GM12872 (cell line): Measurements from ENCODE around the gene NCKAP5.

ENCODE experiments used
- TF ChIP-seq, protein P1 (sequence below): IDR thresholded peaks from 3 replicates; pipeline ENCODE4 v1.5.1; 2011; ENCODE audit warnings: low read depth, mild to moderate bottlenecking, low read length, moderate library complexity; ENCODE audit not compliant: insufficient read depth

The NCKAP5 gene

DNA sequence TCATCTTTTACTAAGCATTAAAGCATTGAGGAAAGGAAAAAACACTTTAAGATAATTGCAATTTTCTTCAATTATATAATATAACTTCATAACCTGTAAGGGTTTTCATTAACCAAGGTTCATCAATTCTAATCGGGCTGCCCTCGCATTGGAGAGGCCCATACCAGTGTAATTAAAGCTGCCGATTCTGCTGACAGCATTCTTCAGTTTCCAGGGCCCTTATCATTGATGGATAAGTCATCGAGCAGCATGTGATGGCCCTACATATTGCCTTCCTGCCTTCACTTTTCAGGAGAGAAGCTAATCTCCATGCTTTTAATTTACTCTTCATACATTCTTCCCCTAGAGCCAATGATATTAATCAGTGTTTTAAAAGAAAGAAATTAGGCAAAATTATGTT lies 92.0 kb downstream of the NCKAP5 start:
- TF ChIP-seq, protein P1, sequence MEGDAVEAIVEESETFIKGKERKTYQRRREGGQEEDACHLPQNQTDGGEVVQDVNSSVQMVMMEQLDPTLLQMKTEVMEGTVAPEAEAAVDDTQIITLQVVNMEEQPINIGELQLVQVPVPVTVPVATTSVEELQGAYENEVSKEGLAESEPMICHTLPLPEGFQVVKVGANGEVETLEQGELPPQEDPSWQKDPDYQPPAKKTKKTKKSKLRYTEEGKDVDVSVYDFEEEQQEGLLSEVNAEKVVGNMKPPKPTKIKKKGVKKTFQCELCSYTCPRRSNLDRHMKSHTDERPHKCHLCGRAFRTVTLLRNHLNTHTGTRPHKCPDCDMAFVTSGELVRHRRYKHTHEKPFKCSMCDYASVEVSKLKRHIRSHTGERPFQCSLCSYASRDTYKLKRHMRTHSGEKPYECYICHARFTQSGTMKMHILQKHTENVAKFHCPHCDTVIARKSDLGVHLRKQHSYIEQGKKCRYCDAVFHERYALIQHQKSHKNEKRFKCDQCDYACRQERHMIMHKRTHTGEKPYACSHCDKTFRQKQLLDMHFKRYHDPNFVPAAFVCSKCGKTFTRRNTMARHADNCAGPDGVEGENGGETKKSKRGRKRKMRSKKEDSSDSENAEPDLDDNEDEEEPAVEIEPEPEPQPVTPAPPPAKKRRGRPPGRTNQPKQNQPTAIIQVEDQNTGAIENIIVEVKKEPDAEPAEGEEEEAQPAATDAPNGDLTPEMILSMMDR = no peak

DNA sequence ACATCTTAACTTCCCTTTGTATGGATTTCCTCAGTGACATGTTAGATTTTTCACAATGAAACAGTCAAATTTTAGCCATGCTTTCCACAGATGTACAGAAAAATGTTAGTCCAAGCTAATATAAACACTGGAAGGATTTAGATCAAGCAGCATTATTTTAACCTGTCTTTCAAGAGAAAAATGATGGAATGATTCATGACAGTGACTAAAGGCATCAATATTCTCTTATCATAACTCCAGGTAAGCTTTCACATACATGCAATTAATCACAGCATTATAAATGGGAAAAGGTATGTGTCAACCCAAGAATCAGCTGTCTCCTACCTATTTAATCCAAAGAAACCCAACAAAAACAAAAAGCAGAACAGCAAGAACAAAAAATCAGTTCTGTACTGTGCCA lies 92.7 kb downstream of the NCKAP5 start:
- TF ChIP-seq, protein P1 = no peak

DNA sequence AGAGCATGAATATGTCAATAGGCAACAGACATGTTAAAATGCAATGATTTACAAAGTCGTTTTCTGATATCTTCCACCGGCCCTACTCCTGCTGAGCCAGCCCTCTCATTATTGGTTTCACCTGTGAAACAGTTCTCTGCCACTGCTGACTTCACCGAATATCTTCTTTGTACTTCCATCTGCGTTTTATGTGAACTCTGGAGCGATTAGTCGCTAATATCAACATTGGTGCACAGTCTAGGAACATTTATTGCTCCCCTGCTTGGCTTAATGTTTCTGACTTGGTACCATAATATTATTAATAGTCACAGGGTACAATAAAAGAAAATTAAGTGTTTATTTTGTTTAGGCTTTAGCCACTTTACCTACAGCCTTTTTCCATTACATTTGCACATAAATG lies 105.5 kb downstream of the NCKAP5 start:
- TF ChIP-seq, protein P1 = no peak

DNA sequence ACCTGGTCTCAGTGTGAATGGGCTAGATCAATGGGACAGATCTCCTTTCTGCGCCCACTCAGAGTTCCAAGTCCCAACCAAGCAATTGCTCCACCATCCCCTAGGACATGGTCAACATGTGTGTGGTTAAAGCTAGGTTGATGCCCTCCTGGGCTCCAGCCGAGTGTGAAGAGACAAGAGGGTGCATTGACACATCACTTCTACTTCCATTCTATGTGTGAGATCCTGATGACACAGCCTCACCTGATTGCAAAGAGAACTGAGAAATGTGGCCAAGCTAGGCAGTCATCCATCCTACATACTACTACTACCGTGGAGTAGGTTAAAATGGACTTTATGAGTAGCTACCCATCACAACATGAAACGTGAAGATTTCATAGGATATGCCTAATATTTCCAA lies 106.8 kb downstream of the NCKAP5 start:
- TF ChIP-seq, protein P1 = no peak

DNA sequence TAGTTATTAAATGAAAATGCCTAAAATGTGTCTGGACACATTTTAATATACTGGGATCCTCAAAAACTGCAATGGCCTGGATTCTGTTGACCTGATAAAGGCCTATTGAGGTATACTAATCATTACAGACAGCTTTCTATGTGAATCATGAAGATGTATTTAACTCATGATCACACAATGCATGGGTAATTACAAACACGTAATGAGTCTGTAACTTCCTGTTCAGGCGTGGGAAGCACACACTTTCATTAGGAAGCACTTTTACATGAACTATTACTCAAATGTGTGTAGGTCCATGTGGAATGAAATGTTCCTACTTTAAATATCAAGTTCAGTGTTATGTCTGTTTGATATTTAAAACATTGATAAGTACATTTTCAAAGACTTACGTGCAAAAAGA lies 108.7 kb downstream of the NCKAP5 start:
- TF ChIP-seq, protein P1 = no peak

DNA sequence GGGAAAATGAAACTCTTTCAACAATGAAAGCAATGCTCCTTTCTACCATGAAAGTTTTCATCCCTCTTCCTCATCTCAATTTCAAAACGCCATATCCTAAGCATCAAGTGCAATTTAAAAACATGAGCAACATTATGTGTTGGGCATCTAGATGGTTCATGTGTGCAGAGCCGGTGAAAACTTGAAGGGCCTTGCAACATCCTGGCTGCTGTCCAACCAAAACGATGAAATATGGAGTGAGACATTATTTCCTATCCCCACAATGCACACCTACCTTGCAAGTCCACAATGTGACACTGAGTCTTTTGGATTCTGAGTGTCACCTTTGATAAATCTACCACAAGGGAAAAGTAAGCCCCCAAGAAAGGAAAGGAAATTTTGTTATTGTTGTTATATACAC lies 110.0 kb downstream of the NCKAP5 start:
- TF ChIP-seq, protein P1 = no peak

DNA sequence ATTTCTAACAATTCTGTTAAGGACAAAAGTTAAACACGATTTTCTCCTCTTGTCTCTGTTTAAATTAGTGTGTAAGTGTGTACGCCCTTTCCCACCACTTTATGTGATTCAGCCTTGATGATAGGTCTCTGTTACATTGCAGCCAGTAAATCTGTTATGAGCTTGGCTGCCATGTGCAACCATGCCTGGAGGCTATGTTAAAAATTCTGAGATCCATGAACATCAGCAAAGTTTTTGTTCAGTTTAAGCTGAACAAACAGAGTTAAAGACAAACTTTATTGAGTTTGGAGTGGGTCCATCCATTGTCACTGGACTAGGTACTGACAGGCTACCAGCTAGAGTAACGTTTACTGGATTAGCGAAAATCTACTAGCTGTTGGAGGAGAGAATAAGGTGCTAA lies 110.4 kb downstream of the NCKAP5 start:
- TF ChIP-seq, protein P1 = no peak

DNA sequence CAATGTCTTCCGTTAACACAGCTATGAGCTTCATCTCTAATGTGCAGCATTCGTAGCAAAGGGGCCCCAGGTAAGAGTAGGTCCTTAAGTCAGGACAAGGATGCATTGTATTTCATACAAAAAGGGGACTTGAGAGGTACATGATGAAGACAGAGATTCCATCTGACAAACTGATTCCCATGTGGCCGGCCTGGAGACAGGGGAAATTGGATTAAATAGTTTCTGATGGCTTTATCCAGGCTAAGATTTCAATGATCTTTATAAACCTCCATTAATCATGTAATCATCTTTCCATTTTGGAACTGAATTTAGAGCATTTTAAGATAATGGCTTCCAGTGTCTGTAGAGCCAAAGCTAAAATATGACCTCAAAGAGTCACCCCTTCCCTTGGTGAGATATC lies 111.3 kb downstream of the NCKAP5 start:
- TF ChIP-seq, protein P1 = no peak
